ENCODE results near the gene PSTPIP2.

DNA sequence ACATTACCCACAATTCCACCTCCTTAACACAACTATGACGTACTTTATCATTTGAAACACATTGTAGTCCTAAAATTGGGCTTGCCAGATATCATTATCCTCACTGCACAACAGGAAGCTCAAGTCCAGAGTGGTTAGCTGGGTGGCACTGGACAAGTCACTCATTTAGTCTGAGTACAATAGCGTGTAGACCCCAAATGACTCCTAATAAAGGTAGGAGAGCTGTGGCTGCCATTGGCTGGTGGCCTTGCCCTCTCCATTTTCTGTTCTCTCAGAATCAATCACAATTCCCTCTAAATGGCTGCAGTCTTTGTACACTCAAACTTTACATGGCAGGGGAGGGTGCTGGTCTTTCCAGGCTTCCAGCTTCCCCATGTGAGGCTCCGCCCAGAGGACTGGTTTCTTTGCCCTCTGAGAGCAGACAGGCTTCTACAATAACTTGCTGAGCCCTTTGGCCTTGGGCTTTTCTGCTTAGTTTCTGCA is 11.7 kb downstream of the PSTPIP2 start:
- TF ChIP-seq, protein P1, sequence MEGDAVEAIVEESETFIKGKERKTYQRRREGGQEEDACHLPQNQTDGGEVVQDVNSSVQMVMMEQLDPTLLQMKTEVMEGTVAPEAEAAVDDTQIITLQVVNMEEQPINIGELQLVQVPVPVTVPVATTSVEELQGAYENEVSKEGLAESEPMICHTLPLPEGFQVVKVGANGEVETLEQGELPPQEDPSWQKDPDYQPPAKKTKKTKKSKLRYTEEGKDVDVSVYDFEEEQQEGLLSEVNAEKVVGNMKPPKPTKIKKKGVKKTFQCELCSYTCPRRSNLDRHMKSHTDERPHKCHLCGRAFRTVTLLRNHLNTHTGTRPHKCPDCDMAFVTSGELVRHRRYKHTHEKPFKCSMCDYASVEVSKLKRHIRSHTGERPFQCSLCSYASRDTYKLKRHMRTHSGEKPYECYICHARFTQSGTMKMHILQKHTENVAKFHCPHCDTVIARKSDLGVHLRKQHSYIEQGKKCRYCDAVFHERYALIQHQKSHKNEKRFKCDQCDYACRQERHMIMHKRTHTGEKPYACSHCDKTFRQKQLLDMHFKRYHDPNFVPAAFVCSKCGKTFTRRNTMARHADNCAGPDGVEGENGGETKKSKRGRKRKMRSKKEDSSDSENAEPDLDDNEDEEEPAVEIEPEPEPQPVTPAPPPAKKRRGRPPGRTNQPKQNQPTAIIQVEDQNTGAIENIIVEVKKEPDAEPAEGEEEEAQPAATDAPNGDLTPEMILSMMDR (IDR thresholded peaks at IDR 0.05; ENCODE audit: low read depth, low read length, missing input control), result no peak
- no peak for TF ChIP-seq SP1 (IDR thresholded peaks at IDR 0.05)
- no peak for TF ChIP-seq NR2F2 (IDR thresholded peaks at IDR 0.05)
- TF ChIP-seq, protein P2, sequence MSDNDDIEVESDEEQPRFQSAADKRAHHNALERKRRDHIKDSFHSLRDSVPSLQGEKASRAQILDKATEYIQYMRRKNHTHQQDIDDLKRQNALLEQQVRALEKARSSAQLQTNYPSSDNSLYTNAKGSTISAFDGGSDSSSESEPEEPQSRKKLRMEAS (IDR thresholded peaks at IDR 0.05), result no peak
- no peak for TF ChIP-seq YY1 (IDR thresholded peaks at IDR 0.05)
